WTC11 (cell line): ENCODE data around the gene RABGEF1. TPM values are rescaled to one million over a fixed set of nuclear protein-coding genes. Genes with fewer than 3 reads are reported as not detected.

Experiments used
- ATAC-seq: fragments of 200-7000 bp; cut with Tn5 transposase; 2 replicates; pipeline ENCODE4 v1.10.0; 2021; ENCODE audit warnings: mild to moderate bottlenecking, moderate library complexity
- CTCF ChIA-PET: fragments of 300-600 bp; sonication (Branson Sonifier 250); formaldehyde crosslinking; loops from one replicate; lab custom pipeline; 2021; ENCODE audit warnings: antibody characterized with exemption; lab: Charles Lee
- POLR2A ChIA-PET: fragments of 350-600 bp; sonication (Branson Sonifier 250); formaldehyde crosslinking; loops from one replicate; lab custom pipeline; 2021; ENCODE audit warnings: antibody characterized with exemption; lab: Charles Lee
- DNase-seq: peaks from one replicate; pipeline ENCODE4 v3.0.0; 2021; ENCODE audit warnings: low spot score
- H3K27ac Mint-ChIP-seq: 2 replicates; pipeline ENCODE4 v1.8.0; 2021; ENCODE audit warnings: mixed read lengths
- H3K27me3 Mint-ChIP-seq: 2 replicates; pipeline ENCODE4 v1.8.0; 2021; ENCODE audit warnings: low read depth, mild to moderate bottlenecking, moderate library complexity, mixed read lengths
- H3K36me3 Mint-ChIP-seq: 2 replicates; pipeline ENCODE4 v1.8.0; 2021; ENCODE audit warnings: mixed read lengths
- H3K4me1 Mint-ChIP-seq: 2 replicates; pipeline ENCODE4 v1.8.0; 2022; ENCODE audit warnings: mixed read lengths
- H3K4me3 Mint-ChIP-seq: 2 replicates; pipeline ENCODE4 v1.8.0; 2021; ENCODE audit warnings: mild to moderate bottlenecking, moderate library complexity, mixed read lengths
- H3K9me3 Mint-ChIP-seq: 2 replicates; pipeline ENCODE4 v1.8.0; 2021; ENCODE audit warnings: mixed read lengths
- ATF1 ChIP-seq: sonication (generic); formaldehyde crosslinking; IDR thresholded peaks from 2 replicates; pipeline ENCODE4 v1.8.1; 2023; ENCODE audit warnings: mild to moderate bottlenecking, moderate library complexity, missing genetic modification reagents
- ATF6 ChIP-seq: sonication (generic); formaldehyde crosslinking; IDR thresholded peaks from 2 replicates; pipeline ENCODE4 v1.8.1; 2023; ENCODE audit warnings: mild to moderate bottlenecking, missing genetic modification reagents
- CDX4 ChIP-seq: fragments of 250-450 bp; sonication (Bioruptor Pico); IDR thresholded peaks from 2 replicates; pipeline ENCODE4 v1.9.0; 2021; ENCODE audit warnings: moderate library complexity, mild to moderate bottlenecking, inconsistent platforms, borderline replicate concordance
- CTCF ChIP-seq: fragments of 200-600 bp; IDR thresholded peaks from 2 replicates; pipeline ENCODE4 v1.8.0; 2022; ENCODE audit warnings: antibody characterized with exemption
- E2F1 ChIP-seq: sonication (generic); formaldehyde crosslinking; IDR thresholded peaks from 2 replicates; pipeline ENCODE4 v1.8.0; 2022; ENCODE audit warnings: mild to moderate bottlenecking, missing genetic modification reagents
- E2F5 ChIP-seq: sonication (generic); formaldehyde crosslinking; IDR thresholded peaks from 2 replicates; pipeline ENCODE4 v1.8.1; 2022; ENCODE audit warnings: mild to moderate bottlenecking, moderate library complexity, missing genetic modification reagents
- ELF4 ChIP-seq: sonication (generic); formaldehyde crosslinking; IDR thresholded peaks from 2 replicates; pipeline ENCODE4 v1.8.1; 2022; ENCODE audit warnings: low read depth, mild to moderate bottlenecking, moderate library complexity, missing genetic modification reagents
- EMX1 ChIP-seq: fragments of 250-450 bp; sonication (Bioruptor Pico); IDR thresholded peaks from 2 replicates; pipeline ENCODE4 v1.8.0; 2021; ENCODE audit warnings: mild to moderate bottlenecking
- FOXK1 ChIP-seq: sonication (generic); formaldehyde crosslinking; IDR thresholded peaks from 2 replicates; pipeline ENCODE4 v1.8.0; 2022; ENCODE audit warnings: mild to moderate bottlenecking, moderate library complexity, missing genetic modification reagents
- FOXP4 ChIP-seq: sonication (generic); formaldehyde crosslinking; IDR thresholded peaks from 2 replicates; pipeline ENCODE4 v1.8.0; 2022; ENCODE audit warnings: mild to moderate bottlenecking, missing genetic modification reagents
- GABPB1 ChIP-seq: sonication (generic); formaldehyde crosslinking; IDR thresholded peaks from 2 replicates; pipeline ENCODE4 v1.8.1; 2023; ENCODE audit warnings: mild to moderate bottlenecking, missing genetic modification reagents
- MYBL2 ChIP-seq: sonication (generic); formaldehyde crosslinking; IDR thresholded peaks from 2 replicates; pipeline ENCODE4 v1.8.1; 2023; ENCODE audit warnings: mild to moderate bottlenecking, moderate library complexity, missing genetic modification reagents
- OVOL2 ChIP-seq: fragments of 250-450 bp; sonication (Bioruptor Pico); IDR thresholded peaks from 2 replicates; pipeline ENCODE4 v1.9.0; 2021; ENCODE audit warnings: mild to moderate bottlenecking, borderline replicate concordance
- RELA ChIP-seq: sonication (generic); formaldehyde crosslinking; IDR thresholded peaks from 2 replicates; pipeline ENCODE4 v1.8.1; 2022; ENCODE audit warnings: missing genetic modification reagents, mild to moderate bottlenecking, borderline replicate concordance
- SMAD4 ChIP-seq: sonication (generic); formaldehyde crosslinking; IDR thresholded peaks from 2 replicates; pipeline ENCODE4 v1.8.0; 2022; ENCODE audit warnings: mild to moderate bottlenecking, missing genetic modification reagents
- USF1 ChIP-seq: sonication (generic); formaldehyde crosslinking; IDR thresholded peaks from 2 replicates; pipeline ENCODE4 v1.8.0; 2022; ENCODE audit warnings: mild to moderate bottlenecking, missing genetic modification reagents
- ZBTB21 ChIP-seq: sonication (generic); formaldehyde crosslinking; IDR thresholded peaks from 2 replicates; pipeline ENCODE4 v1.8.1; 2023; ENCODE audit warnings: mild to moderate bottlenecking, missing genetic modification reagents, borderline replicate concordance
- ZNF317 ChIP-seq: sonication (generic); formaldehyde crosslinking; IDR thresholded peaks from 2 replicates; pipeline ENCODE4 v1.8.1; 2023; ENCODE audit warnings: low read depth, mild to moderate bottlenecking, moderate library complexity, missing genetic modification reagents, borderline replicate concordance
- ZNF396 ChIP-seq: fragments of 250-450 bp; sonication (Bioruptor Pico); IDR thresholded peaks from 2 replicates; pipeline ENCODE4 v1.8.0; 2021; ENCODE audit warnings: mild to moderate bottlenecking, moderate library complexity, borderline replicate concordance
- ZNF425 ChIP-seq: fragments of 250-450 bp; sonication (Bioruptor Pico); conservative IDR thresholded peaks from 2 replicates; pipeline ENCODE4 v1.9.0; 2021; ENCODE audit warnings: mild to moderate bottlenecking
- total RNA-seq: library from RNA; stranded (reverse); gene quantifications from 3 replicates; pipeline ENCODE4 v1.2.3, GENCODE V29; 2021

RABGEF1 gene
- total RNA-seq, 1 experiment from 2014 or later = 18.1 TPM

GRCh38 chr7:66740302-66740979 lies at the start of gene RABGEF1 (continued):
- peak; percentile 44; the same call in 1 of the 2 replicates for TF ChIP-seq USF1 (CRISPR knock-in tag)
- no peak for TF ChIP-seq OVOL2 (CRISPR knock-in tag)
- no peak for TF ChIP-seq CDX4 (CRISPR knock-in tag)
- peak; percentile 87 for TF ChIP-seq MYBL2 (CRISPR knock-in tag)
- TF ChIP-seq FOXP4 (CRISPR knock-in tag) = peak; percentile 65
- TF ChIP-seq ATF1 = no peak
- no peak for TF ChIP-seq ELF4
- TF ChIP-seq SMAD4 (CRISPR knock-in tag) = no peak
- peak; percentile 75 for TF ChIP-seq GABPB1 (CRISPR knock-in tag)
- peak; percentile 82 for TF ChIP-seq E2F5 (CRISPR knock-in tag)
- no peak for TF ChIP-seq E2F1 (CRISPR knock-in tag)
- TF ChIP-seq ZBTB21 (CRISPR knock-in tag) = no peak

GRCh38 chr7:66693331-66693730 lies 47.2 kb upstream of the RABGEF1 start:
- ChIA-PET CTCF (no interaction called here), POLR2A (no interaction called here)
- ATAC-seq = no peak
- Mint-ChIP-seq H3K27me3 (no peaks in the 10 kb centered on the region; the same call in 1 of the 2 replicates), H3K27ac (no peak overlapping the region), H3K4me1 (peaks cover 6% of the 10 kb centered on the region), H3K36me3 (peaks cover 2% of the 10 kb centered on the region), H3K4me3 (no peak overlapping the region), H3K9me3 (peaks cover 3% of the 10 kb centered on the region)
- no peak for DNase-seq
- TF ChIP-seq E2F1 (CRISPR knock-in tag) (no peak), E2F5 (CRISPR knock-in tag) (no peak), ZNF317 (no peak), ATF6 (CRISPR knock-in tag) (no peak), FOXK1 (CRISPR knock-in tag) (no peak), ZNF396 (CRISPR knock-in tag) (no peak), ZNF425 (CRISPR knock-in tag) (no peak), CTCF (no peak), EMX1 (no peak), RELA (CRISPR knock-in tag) (no peak)
